HTERT RPE-1 (cell line): ENCODE results near the gene PRDX2.

ENCODE experiments used
- in situ Hi-C: fragments of 300-500 bp; cut with MboI; formaldehyde crosslinking; loops from 4 replicates; pipeline ENCODE4 v1.14.3; 2020; ENCODE audit warnings: low sequenced_read_pairs

PRDX2 gene

GRCh38 chr19:12782424-12783290, 18.9 kb downstream of the PRDX2 start:
- in situ Hi-C loops = no loop called here

GRCh38 chr19:12782174-12782423, 19.5 kb downstream of the PRDX2 start:
- in situ Hi-C loops = no loop called here

DNA sequence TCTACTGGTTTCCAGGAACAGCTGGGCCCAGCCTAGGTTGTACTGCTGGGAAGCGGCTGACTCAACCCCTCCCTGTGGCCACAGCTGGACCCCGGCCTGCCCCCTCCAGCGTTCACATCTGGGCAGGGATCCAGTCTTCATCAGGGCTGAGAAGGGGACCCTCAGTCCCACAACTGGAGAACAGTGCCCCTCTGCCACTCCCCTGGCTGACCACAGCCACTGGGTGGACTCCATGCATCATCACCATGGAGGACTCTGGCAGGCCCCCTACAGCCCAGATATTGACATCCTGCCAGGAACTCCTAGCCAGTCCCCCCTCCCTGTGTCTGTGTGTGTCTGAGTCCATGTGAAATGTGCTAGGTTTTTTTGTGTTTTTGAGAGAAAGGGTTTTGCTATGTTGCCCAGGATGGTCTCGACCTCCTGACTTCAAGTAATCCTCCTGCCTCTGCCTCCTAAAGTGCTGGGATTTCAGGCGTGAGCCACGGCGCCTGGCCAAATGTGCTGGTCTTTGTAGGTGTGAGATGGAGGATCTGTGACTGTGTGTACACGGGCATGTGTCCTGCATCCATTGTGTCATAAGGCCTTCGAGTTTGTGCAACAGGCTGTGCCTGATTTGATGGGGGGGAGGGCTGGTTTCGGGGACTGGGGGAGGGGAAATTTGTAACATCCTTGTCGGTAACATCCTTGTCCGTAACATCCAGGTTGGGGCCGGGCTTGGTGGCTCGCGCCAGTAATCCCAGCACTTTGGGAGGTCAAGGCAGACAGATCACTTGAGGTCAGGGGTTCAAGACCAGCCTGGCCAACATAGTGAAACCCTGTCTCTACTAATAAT, 22.2 kb downstream of the PRDX2 start:
- in situ Hi-C loops = no loop called here

GRCh38 chr19:12778905-12779161, 22.8 kb downstream of the PRDX2 start:
- in situ Hi-C loops = no loop called here

DNA sequence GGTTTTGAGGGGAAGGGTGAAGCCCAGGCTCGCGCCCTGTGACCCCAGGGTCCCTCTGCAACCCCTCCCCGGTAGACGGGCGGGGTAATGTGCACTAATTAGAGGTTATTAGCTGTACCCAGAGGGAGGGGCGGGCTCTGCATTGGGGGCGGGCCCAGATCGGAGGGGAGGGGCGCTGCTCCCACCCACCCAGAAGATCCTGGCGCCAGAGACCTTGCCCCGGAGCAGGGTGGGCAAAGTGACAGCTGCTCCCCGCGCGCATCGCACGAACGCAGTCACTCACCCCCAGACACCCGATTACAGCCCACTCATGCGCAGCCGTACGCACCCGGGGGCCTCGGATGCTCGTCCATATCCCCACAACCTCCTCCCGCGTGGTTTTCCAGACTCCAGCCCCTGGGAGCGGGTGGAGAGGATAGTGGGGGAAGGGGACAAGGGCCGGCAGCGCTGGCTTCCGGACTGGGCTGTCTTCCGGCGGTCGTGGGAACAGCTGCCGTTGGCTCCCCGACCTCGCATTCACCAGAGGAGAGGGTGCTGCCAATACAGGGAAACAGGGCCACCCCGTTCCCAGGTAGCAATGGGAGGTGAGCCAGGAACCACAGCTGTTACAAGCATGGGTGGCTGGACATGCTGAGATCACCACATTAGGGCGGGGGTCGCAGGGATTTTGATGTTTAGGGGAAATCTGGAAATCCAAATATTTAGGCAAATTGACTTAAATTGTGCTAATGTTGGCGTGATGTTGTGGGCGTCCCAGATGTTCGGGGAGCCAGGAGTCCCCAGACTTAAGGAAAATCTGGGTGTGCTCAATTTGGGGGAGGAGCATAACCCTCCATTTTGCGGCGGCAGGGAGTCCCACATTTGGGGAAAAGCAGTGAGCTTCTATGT, 23.3 kb downstream of the PRDX2 start:
- in situ Hi-C loops = no loop called here

DNA sequence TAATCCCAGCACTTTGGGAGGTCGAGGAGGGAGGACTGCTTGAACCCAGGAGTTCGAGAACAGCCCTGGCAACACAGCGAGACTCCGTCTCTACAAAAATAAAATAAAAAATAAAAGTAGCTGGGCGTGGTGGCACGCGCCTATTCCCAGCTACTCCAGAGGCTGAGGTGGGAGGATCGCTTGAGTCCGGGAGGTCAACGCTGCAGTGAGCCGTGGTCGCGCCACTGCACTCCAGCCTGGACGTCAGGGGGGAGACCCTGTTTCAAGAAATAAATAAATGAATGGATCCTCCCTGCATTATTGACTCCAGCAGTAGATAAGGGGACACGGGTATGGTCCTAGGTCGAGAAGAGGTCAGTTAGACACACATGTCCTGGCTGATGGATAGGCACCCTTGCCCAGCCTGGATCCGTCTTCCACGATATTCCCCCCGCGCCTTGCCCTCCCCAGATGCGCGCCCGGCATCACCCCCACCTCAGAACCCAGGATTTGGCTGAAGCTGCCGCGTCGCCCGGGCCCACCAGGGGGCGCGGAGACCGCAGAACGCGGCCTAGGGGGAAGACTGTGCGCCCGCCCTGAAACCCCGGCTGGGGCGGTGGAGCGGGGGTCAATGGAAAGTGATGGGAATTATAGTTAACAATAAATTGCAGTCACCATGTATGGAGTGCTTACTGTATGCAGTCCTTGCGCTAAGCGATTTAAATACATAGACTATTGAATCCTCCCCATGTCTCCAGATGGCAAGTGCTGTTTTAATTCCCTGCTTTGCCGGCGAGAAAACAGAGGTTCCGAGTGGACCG, 24.2 kb downstream of the PRDX2 start:
- in situ Hi-C loops = no loop called here

DNA sequence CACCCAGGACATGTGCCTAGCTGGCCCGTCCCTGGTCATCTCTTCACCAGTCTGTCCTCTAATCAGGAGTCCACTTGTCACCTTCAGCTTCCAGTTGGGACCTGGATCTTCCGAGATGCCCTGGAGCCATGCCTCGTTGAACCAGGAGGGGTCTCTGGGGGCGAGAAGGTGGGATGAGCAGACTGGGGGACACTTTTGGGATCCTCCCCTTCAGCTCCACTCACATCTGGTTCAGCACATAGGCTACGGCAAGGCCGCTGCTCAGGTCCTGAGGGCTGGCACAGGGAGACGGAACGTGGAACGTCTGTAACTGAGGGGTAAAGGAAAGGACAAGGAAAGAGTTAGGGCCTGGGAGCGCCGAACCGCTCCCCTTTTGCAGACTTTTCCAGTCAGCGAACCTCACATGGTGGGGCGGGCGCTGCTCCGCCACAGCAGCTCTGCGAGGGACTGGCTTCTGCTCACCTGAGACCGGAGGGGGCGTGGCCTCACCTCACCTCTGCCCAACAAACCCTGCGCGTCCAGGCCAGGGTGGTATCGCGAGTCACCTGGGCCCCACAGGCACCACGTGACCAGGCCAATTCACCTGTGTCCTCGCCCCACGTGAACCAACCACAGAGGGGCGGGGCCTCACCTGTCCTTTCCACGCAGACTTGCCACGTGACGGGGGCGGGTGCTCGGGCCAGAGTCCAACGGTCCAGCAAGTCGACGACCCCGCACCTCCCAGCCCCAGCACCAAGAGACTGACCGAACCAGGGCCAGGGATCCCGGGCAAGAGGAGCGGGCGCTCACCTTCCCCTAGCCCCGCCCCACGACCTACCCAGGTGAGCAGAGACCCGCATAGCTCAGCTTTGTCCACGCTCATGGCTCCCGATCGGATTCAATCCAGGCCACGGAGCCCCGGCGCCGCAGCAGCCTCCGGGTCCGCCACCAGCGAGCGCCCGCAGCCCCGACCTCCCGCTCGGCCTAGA, 26.7 kb downstream of the PRDX2 start, which contains the start of gene HOOK2:
Gene HOOK2, minus strand, starts transcription at position 965 of the 968 bp plus-strand sequence. Its CDS starts 103 bp downstream, at position 862.
- in situ Hi-C loops = no loop called here

DNA sequence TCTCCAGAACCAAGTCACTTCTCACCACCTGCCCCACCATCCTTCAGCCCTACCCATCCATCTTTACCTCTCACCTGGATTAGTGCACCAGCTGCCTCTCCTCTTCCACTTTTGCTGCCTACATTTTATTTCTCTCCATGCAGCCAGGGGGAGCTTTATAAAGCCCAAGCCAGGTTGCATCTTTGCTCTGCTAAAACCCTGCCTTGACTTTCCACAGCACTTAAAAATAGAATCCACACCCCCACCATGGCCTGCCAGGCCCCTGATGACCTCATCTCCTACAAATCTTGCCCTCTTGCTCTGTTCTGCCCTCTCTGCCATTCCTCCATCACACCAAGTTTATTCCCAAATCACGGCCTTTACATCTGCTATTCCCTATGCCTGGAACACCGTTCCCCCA, 28.0 kb downstream of the PRDX2 start:
- in situ Hi-C loops = no loop called here

DNA sequence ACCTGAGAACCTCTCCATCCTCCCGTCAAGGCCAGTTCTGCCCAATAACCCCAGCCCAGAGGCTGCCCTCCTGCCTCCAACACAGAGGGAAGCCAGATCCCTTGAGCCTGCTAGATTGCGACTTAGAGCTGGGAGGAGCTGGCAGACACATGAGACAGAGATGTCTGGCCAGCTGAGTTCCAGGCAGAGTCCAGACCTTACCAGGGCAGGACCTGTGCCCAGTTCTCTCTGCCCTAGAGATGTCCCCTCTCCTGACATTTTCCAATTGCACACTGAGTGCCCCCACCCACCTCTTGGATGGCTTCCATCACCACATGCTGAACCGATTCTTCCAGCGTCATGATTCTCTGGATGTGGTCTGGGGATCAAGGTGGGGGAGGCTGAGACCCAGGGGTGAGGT, 29.3 kb downstream of the PRDX2 start:
- in situ Hi-C loops = no loop called here

DNA sequence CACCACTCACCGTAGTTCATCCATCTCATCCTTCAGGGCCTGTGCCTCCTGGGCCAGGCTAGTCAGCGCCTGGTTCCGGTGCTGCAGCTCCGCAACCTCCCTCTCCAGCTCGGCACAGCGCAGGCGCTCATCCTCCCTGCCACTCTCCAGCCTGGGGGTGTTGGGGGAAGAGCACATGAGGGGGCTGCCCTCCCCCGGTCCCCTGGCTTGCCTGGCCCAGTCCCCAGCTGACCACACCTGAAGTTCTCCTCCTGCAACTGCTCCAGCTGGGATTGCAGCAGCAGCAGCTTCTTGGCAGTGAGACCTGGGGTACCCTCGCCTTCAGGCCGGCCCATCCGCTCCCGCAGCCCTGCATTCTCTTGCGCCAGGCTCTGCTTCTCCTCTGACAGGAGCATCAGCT, 30.7 kb downstream of the PRDX2 start:
- in situ Hi-C loops = no loop called here

DNA sequence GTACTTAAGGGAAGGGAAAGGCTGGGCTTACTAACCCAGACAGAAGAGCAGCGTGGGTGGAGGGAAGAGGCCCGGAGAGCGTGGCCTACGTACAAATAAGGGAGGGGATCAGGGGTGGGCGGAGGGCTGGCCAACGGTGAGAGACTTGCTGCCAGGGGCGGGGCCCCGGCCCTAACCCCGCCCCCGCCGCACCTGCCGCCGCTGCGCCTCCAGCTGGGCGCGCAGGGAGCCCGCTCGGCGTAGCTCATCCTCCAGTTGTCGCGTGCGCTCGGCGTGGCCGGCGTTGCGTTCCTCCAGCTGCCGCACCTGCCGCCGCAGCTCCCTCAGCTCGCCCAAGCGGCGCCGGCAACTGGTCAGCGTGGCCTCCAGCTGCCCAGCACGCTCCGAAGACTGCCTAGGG, 31.9 kb downstream of the PRDX2 start:
- in situ Hi-C loops = no loop called here

GRCh38 chr19:12767666-12768065, 33.9 kb downstream of the PRDX2 start:
- in situ Hi-C loops = no loop called here

GRCh38 chr19:12767150-12767549, 34.5 kb downstream of the PRDX2 start:
- in situ Hi-C loops = no loop called here

DNA sequence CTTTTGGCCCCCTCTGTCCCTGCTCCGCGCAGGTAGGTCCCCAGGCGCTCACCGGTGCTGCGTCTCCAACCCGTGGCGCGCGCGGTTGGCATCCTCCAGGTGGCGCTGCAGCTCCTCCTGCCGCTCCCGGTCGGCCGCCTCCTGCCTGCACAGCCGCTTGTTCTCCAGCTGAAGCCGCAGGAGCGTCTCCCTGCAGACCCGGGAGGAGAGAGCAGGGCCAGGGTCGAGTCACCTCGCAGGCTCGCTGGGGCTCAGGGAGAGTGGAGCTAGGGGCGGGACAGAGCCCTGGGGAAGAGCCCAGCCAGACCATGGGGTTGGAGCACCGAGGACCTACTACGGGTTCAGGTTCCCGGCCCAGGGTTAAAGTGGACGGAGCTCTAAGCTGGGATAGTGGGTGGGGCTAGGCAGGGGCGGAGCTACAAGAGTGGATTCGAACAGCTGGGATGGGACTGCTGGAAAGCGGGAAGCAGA, 35.5 kb downstream of the PRDX2 start:
- in situ Hi-C loops = no loop called here

- in situ Hi-C loops = no loop called here
Observed at GRCh38 chr19:12764698-12765097, 36.9 kb downstream of the PRDX2 start.

GRCh38 chr19:12763100-12763499, 38.5 kb downstream of the PRDX2 start:
- in situ Hi-C loops = no loop called here

- in situ Hi-C loops = no loop called here
Observed at GRCh38 chr19:12759686-12760085, 41.9 kb downstream of the PRDX2 start.

- in situ Hi-C loops = no loop called here
Observed at GRCh38 chr19:12757544-12758274, 43.9 kb downstream of the PRDX2 start.
